Stimulated activated naive CD4-positive, alpha-beta T cell treated with Interleukin-2 at 50 U/mL for 16 hours (primary cell): Measurements from ENCODE around the gene WBP2NL.

ENCODE experiments used
- DNase-seq: peaks from one replicate; lab custom pipeline; 2025; lab: John Stamatoyannopoulos, UW

The WBP2NL gene

GRCh38 chr22:42072606-42073330 lies 74.2 kb downstream of the WBP2NL start:
- DNase-seq: no peak

DNA sequence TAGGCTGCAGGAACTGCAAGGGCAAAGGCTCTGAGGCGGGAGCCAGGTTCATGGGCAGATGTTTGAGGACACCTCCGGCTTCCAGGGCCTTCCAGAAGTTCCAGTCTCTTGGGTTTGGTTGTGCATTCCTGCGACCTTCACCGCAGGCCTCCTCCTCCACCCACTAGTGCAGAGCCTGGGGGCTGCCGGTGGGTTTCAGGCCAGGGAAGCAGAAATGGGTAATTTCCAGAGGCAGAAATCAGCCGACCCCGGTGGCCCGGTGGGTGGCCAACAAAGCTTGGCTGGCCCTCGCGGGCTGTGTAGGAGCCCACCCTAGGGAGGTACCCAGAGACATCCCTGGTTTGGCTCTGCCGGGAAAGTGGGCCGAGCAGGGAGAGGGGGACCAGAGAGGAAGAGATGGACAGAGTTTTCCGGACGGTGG lies 75.0 kb downstream of the WBP2NL start:
- no peak for DNase-seq

DNA sequence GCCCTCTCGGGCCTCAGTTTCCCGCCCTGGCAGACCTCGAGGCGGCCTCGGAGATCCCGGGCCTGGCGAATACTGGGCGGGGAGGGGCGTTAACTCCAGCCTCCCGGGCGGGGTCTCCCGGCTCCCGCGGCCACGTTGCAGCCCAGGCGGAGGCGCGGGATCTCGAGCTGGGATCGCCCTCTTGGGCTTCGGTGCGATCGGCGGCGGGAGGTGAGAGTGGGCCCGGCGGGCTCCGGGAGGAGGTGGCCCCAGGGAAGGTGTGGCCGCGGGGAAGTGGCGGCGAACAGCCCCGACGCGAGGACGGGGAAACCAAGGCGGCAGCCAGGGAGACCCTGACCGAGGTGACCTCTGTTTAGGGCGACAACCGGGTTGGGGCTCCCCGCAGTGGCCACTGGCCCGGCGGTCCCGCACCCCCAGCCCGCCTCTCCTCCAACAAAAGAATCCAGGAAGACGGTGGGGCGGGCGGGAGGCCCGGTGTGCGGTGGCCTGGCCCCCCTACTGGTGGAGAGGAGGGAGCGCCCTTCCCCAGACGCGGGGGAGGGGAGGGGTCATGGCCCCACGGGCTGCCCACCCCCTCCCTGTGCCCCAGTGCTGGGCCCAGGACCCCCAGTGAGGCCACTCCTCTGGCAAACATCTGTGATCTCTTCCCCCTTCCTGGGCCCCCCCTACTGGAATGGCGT lies 75.7 kb downstream of the WBP2NL start, which contains the start of gene PHETA2:
PHETA2 (plus strand) TSS at position 117 of the 680 bp plus-strand sequence. CDS start 3,046 bp downstream, outside the sequence.
- peak; percentile 36 for DNase-seq

DNA sequence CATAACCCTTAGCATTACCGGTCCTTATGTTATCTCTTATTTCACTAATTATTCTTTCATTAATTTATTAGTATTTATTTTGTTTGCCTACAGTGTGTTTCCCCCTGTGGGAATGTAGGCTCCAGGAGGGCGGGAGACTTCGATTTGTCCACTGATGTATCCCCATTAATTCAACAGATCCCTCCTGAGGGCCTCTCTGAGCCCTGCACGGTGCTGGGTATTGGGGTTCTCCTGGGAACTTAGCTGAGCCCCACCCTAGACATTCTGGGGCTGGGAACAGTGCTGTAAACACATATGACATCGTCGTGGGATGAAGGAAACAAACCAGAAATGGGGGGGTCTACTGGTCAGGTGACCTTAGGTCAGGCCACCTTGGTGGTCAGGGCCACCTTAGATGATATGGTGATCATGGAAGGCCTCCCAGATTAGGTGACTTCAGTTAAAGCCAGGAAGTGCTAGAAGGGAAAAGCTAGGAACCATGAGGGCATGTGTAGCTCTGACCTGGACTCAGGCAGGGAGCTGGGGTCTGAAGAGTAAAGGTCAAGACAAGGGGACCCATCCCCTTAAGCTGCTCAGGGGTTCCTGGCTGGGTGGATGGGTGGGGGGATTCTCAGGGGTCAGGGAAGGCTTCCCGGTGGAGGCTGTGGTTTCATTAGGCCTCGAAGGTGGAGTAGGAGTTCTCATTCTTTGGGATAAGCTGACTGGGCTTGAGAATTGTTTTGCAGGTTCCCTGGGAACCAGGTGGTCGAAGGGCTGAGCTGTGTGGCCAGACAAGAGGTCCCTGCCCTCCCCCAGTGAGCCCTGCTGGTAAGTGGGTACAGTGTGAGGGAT lies 76.5 kb downstream of the WBP2NL start:
- no peak for DNase-seq

DNA sequence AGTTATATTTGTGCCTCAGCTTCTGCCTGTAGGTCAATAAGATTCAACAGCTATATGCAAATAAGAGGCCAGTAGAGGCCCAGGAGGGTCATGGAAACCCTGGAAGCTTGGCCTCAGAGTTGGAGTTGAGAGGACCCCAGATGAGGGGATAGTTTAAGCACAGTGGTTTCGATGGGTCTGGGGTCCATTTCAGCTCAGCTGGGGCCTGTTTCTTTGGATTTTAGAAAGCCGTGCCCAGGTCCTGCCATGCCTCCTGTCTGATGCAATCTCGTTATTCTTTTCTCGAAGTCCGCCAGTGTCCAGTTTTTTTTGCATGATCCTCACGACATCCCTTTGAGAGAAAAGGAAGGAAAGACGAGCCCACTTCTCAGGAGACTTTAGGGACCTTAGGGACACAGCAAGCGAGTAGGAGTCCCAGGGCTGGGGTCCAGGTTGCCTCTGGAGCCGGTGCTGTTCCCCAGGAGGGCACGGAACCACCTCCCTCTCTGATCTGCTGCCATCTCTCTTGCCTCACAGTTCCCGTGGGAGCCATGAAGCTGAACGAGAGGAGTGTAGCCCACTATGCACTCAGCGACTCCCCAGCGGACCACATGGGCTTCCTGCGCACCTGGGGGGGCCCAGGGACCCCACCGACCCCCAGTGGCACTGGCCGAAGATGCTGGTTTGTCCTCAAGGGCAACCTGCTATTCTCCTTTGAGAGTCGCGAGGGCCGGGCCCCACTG lies 78.3 kb downstream of the WBP2NL start:
- DNase-seq: no peak

DNA sequence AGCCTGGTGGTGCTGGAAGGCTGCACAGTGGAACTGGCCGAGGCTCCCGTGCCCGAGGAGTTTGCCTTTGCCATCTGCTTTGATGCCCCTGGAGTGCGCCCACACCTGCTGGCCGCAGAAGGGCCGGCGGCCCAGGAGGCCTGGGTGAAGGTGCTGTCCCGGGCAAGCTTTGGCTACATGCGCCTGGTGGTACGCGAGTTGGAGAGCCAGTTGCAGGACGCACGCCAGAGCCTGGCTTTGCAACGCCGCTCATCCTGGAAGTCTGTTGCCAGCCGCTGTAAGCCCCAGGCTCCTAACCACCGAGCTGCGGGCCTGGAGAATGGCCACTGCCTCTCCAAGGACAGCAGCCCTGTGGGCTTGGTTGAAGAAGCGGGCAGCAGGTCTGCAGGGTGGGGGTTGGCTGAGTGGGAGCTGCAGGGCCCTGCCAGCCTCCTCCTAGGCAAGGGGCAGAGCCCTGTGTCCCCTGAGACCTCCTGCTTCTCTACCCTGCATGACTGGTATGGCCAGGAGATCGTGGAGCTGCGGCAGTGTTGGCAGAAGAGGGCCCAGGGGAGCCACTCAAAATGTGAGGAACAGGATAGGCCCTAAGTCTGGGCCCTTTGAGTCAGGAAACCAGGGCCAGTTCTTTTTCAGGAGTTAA lies 79.0 kb downstream of the WBP2NL start:
- no peak for DNase-seq
